ENCODE measurements around the gene CENPVL3.

DNA sequence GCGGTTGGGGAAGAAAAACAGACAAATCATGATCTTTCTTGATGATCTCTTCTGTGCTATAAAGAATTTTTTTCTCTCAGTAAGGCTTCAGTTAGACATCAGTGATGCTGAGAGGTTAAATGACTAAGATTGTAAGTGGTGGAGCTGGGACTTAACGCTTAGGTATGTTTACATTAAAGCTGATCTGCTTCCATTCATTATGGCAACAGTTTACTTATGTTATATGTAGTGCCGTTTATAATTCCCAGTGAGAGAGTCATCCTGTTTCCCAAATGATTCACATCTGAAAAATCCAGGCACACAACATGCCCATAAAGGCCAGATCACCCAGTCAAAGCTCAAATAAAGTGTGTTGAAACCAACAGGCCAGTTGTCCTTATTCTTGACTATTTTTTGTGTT is 50.1 kb downstream of the CENPVL3 start:
- TF ChIP-seq, protein P1, sequence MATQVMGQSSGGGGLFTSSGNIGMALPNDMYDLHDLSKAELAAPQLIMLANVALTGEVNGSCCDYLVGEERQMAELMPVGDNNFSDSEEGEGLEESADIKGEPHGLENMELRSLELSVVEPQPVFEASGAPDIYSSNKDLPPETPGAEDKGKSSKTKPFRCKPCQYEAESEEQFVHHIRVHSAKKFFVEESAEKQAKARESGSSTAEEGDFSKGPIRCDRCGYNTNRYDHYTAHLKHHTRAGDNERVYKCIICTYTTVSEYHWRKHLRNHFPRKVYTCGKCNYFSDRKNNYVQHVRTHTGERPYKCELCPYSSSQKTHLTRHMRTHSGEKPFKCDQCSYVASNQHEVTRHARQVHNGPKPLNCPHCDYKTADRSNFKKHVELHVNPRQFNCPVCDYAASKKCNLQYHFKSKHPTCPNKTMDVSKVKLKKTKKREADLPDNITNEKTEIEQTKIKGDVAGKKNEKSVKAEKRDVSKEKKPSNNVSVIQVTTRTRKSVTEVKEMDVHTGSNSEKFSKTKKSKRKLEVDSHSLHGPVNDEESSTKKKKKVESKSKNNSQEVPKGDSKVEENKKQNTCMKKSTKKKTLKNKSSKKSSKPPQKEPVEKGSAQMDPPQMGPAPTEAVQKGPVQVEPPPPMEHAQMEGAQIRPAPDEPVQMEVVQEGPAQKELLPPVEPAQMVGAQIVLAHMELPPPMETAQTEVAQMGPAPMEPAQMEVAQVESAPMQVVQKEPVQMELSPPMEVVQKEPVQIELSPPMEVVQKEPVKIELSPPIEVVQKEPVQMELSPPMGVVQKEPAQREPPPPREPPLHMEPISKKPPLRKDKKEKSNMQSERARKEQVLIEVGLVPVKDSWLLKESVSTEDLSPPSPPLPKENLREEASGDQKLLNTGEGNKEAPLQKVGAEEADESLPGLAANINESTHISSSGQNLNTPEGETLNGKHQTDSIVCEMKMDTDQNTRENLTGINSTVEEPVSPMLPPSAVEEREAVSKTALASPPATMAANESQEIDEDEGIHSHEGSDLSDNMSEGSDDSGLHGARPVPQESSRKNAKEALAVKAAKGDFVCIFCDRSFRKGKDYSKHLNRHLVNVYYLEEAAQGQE (IDR thresholded peaks at IDR 0.05; ENCODE audit: unreplicated experiment) = no peak
- TF ChIP-seq, protein P2, sequence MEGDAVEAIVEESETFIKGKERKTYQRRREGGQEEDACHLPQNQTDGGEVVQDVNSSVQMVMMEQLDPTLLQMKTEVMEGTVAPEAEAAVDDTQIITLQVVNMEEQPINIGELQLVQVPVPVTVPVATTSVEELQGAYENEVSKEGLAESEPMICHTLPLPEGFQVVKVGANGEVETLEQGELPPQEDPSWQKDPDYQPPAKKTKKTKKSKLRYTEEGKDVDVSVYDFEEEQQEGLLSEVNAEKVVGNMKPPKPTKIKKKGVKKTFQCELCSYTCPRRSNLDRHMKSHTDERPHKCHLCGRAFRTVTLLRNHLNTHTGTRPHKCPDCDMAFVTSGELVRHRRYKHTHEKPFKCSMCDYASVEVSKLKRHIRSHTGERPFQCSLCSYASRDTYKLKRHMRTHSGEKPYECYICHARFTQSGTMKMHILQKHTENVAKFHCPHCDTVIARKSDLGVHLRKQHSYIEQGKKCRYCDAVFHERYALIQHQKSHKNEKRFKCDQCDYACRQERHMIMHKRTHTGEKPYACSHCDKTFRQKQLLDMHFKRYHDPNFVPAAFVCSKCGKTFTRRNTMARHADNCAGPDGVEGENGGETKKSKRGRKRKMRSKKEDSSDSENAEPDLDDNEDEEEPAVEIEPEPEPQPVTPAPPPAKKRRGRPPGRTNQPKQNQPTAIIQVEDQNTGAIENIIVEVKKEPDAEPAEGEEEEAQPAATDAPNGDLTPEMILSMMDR (conservative IDR thresholded peaks at IDR 0.05; ENCODE audit: low read depth in 2 of 2) = no peak
- TF ChIP-seq NANOG (IDR thresholded peaks at IDR 0.05; ENCODE audit: borderline replicate concordance) (no peak), POLR2AphosphoS5 (IDR thresholded peaks at IDR 0.05; ENCODE audit: low read depth) (no peak), JUNB (IDR thresholded peaks at IDR 0.05; ENCODE audit: unreplicated experiment) (no peak), CREB1 (CRISPR knock-in tag; IDR thresholded peaks at IDR 0.05; ENCODE audit: low read depth) (no peak), EZH2phosphoT487 (IDR thresholded peaks at IDR 0.05; ENCODE audit: unreplicated experiment) (no peak), EZH2 (IDR thresholded peaks at IDR 0.05; ENCODE audit: low read depth, unreplicated experiment) (no peak), ZNF331 (CRISPR knock-in tag; IDR thresholded peaks at IDR 0.05; ENCODE audit: low read depth) (no peak)

Data from GM23338 (cell line).